PC-9 (cell line): ENCODE results near the gene ARAP3. TPM values are rescaled to one million over a fixed set of nuclear protein-coding genes. Genes with fewer than 3 reads are reported as not detected.
A peak's percentile ranks its signal among the peaks of the same experiment; 100 is the strongest.

ENCODE experiments used
- BruUV-seq: library from RNA; stranded (reverse); fragments of 400-500 nt; replicated peaks from 2 replicates; lab custom pipeline; 2021; lab: Mats Ljungman, UMichigan
- CTCF ChIA-PET: fragments of 300-600 bp; sonication (Branson Sonifier 250); formaldehyde crosslinking; loops from one replicate; lab custom pipeline; 2022; ENCODE audit warnings: antibody characterized with exemption; lab: Charles Lee
- POLR2A ChIA-PET: fragments of 300-600 bp; sonication (Branson Sonifier 250); formaldehyde crosslinking; loops from one replicate; lab custom pipeline; 2022; ENCODE audit warnings: antibody characterized with exemption; ENCODE audit not compliant: unreplicated experiment; lab: Charles Lee
- DNase-seq, 2 experiments: peaks; one replicate each; pipeline versions ENCODE4 v3.0.0 to v3.0.0-alpha.2; 2015 to 2022; ENCODE audit warnings: mixed read lengths in 1 of 2
- H2AFZ ChIP-seq: fragments of 200-600 bp; sonication (generic); 2 replicates; pipeline ENCODE4 v1.8.1; 2017; ENCODE audit warnings: antibody characterized with exemption
- H3F3A ChIP-seq: fragments of 200-600 bp; sonication (generic); 2 replicates; pipeline ENCODE4 v1.8.1; 2017; ENCODE audit warnings: antibody characterized with exemption, mild to moderate bottlenecking, low read depth; ENCODE audit not compliant: insufficient read depth
- H3K27ac ChIP-seq: fragments of 200-600 bp; sonication (generic); 2 replicates; pipeline ENCODE4 v1.6.1; 2016; ENCODE audit warnings: mixed run types
- H3K27me3 ChIP-seq: fragments of 200-600 bp; sonication (generic); 2 replicates; pipeline ENCODE4 v1.6.1; 2016; ENCODE audit warnings: low read depth, mixed run types; ENCODE audit not compliant: insufficient read depth
- H3K36me3 ChIP-seq: fragments of 200-600 bp; sonication (generic); 2 replicates; pipeline ENCODE4 v1.6.1; 2016; ENCODE audit warnings: low read depth, mixed run types
- H3K4me1 ChIP-seq: fragments of 200-600 bp; sonication (generic); replicated peaks from 2 replicates; pipeline ENCODE4 v1.6.1; 2016; ENCODE audit warnings: mixed run types; ENCODE audit not compliant: insufficient read depth
- H3K4me2 ChIP-seq: fragments of 200-600 bp; sonication (generic); 2 replicates; pipeline ENCODE4 v1.6.1; 2017; ENCODE audit warnings: mixed run types
- H3K4me3 ChIP-seq: fragments of 200-600 bp; sonication (generic); 2 replicates; pipeline ENCODE4 v1.6.1; 2016; ENCODE audit warnings: mixed run types
- H3K79me2 ChIP-seq: fragments of 200-600 bp; sonication (generic); 2 replicates; pipeline ENCODE4 v1.6.1; 2017; ENCODE audit warnings: low read depth, mixed run types
- H3K9me2 ChIP-seq: fragments of 200-600 bp; sonication (generic); 2 replicates; pipeline ENCODE4 v1.8.1; 2017; ENCODE audit warnings: mild to moderate bottlenecking; ENCODE audit not compliant: insufficient read depth
- H3K9me3 ChIP-seq: fragments of 200-600 bp; sonication (generic); 2 replicates; pipeline ENCODE4 v1.8.1; 2016; ENCODE audit warnings: low read depth; ENCODE audit not compliant: insufficient read depth
- H4K20me1 ChIP-seq: fragments of 200-600 bp; sonication (generic); 2 replicates; pipeline ENCODE4 v1.8.1; 2017; ENCODE audit not compliant: insufficient read depth
- EZH2 ChIP-seq: fragments of 200-600 bp; sonication (generic); IDR thresholded peaks from 2 replicates; pipeline ENCODE4 v1.8.0; 2017; ENCODE audit warnings: antibody characterized with exemption, low read depth
- intact Hi-C: fragments of 100-400 bp; cut with micrococcal nuclease; formaldehyde crosslinking; loops from one replicate; pipeline ENCODE4 v1.10.0; 2022; ENCODE audit not compliant: unreplicated experiment
- total RNA-seq: library from RNA; stranded (reverse); gene quantifications from 2 replicates; pipeline ENCODE4 v1.2.3, GENCODE V29; 2021
- TF ChIP-seq, protein P1 (sequence below): fragments of 200-600 bp; sonication (generic); conservative IDR thresholded peaks from 2 replicates; pipeline ENCODE4 v1.6.1; 2017; ENCODE audit warnings: mixed run types, antibody characterized with exemption, mild to moderate bottlenecking, moderate library complexity

ARAP3 gene
- total RNA-seq, 1 experiment from 2014 or later, result 28.0 TPM

DNA sequence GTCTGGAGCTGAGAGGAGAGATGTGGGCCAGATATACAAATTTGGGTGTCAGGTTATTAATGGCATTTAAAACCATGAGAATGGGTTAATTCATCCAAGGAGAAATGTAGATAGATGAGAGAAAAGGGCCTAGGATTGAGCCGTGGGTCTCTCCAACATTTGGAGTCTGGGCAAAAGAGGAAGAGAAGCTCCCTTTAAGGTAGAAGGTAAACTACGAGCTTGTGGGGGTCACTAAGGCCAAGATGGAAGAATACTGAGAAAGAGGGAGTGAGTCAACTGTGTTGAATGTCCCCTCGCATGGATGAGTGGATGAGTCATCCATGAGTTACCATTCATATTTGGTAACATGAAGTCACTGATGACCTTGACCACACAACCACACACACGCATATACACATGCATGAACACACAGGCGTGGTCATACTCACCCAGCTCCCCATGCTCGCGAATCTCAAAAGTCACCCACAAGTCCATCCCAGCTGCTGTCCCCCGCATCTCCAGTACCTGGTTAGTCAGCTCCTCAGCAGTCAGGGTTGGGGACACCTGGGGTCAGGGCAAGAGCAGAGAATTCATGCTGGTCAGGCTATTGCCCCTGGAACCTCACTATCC, 24.0 kb downstream of the ARAP3 start:
- ChIA-PET CTCF (interaction anchor here (0.7 kb wide), 1 partner anchor 94 kb away, joined by 3 read pairs; no protein-coding TSS in a partner anchor), POLR2A (interaction anchor here (0.6 kb wide), 1 partner anchor 21 kb away, joined by 3 read pairs; no protein-coding TSS in a partner anchor)
- TF ChIP-seq EZH2, result no peak
- TF ChIP-seq, protein P1, sequence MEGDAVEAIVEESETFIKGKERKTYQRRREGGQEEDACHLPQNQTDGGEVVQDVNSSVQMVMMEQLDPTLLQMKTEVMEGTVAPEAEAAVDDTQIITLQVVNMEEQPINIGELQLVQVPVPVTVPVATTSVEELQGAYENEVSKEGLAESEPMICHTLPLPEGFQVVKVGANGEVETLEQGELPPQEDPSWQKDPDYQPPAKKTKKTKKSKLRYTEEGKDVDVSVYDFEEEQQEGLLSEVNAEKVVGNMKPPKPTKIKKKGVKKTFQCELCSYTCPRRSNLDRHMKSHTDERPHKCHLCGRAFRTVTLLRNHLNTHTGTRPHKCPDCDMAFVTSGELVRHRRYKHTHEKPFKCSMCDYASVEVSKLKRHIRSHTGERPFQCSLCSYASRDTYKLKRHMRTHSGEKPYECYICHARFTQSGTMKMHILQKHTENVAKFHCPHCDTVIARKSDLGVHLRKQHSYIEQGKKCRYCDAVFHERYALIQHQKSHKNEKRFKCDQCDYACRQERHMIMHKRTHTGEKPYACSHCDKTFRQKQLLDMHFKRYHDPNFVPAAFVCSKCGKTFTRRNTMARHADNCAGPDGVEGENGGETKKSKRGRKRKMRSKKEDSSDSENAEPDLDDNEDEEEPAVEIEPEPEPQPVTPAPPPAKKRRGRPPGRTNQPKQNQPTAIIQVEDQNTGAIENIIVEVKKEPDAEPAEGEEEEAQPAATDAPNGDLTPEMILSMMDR, result no peak
- Histone ChIP-seq H3K4me1 (no peaks in the 10 kb centered on the region; the same call in 1 of the 2 replicates), H3K4me2 (no peak overlapping the region), H3K36me3 (peaks cover 10% of the 10 kb centered on the region; the same call in 1 of the 2 replicates), H2AFZ (no peak overlapping the region), H3K9me3 (no peaks in the 10 kb centered on the region), H3K27ac (no peak overlapping the region), H3K4me3 (no peak overlapping the region), H3F3A (peaks cover 6% of the 10 kb centered on the region), H3K79me2 (no peaks in the 10 kb centered on the region), H4K20me1 (no peaks in the 10 kb centered on the region), H3K9me2 (no peaks in the 10 kb centered on the region), H3K27me3 (no peaks in the 10 kb centered on the region)
- BruUV-seq, result no TSS peak
- intact Hi-C loops, result no loop called here
- peak in 1 of 2 experiments; percentile 75 for DNase-seq

DNA sequence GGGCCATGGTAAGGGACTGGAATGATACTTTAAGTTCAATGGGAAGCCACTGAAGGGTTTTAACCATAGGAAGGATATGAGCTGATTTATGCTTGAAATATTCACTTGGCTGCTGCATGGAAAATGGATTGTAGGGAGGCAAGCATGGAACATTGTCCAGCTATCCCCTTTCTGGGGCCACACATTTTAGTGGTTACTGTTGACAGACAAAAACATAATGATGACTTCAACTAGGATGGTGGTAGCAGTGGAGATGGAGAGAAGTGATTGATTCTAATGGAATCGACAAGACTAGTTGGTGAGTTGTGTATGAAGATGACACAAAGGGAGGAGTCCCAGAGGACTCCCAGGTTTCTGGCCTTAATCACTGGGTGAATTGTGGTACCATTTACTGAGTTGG, 24.6 kb downstream of the ARAP3 start:
- Histone ChIP-seq H3K36me3 (peaks cover 10% of the 10 kb centered on the region; the same call in 1 of the 2 replicates), H4K20me1 (no peaks in the 10 kb centered on the region), H3K27me3 (no peaks in the 10 kb centered on the region), H3K9me3 (no peaks in the 10 kb centered on the region), H3K4me3 (no peak overlapping the region), H3K4me2 (no peak overlapping the region), H2AFZ (no peak overlapping the region), H3K9me2 (no peaks in the 10 kb centered on the region), H3F3A (peaks cover 11% of the 10 kb centered on the region), H3K79me2 (no peaks in the 10 kb centered on the region), H3K27ac (no peak overlapping the region), H3K4me1 (no peaks in the 10 kb centered on the region; the same call in 1 of the 2 replicates)
- CTCF ChIA-PET, result interaction anchor here (0.7 kb wide), 1 partner anchor 94 kb away, joined by 3 read pairs; no protein-coding TSS in a partner anchor
- BruUV-seq, result no TSS peak
- intact Hi-C loops, result no loop called here
- no peak for DNase-seq
- POLR2A ChIA-PET, result interaction anchor here (0.6 kb wide), 1 partner anchor 20 kb away, joined by 3 read pairs; no protein-coding TSS in a partner anchor
- TF ChIP-seq EZH2, result no peak
- TF ChIP-seq, protein P1, result no peak

DNA sequence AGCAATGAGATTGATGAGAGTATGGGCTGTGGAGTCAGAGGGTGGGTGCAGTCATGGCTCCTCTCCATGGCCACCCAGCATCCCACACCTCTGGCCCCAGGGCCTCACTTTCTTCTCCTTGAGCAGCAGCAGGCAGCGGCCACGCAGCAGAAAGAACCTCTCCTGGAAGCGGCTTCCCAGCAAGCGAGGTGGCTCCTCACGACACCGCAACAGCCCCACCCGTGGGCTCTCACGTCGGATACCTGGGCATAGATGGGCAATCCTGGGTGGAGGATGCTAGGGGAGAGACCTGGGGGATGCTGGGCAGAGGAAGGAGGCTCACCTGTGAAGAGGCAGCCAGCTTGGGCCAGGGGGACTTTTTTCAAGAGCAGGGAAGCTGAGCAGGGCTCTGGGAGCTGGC, 25.6 kb downstream of the ARAP3 start:
- no peak overlapping the region for H2AFZ ChIP-seq
- no TSS peak for BruUV-seq
- TF ChIP-seq, protein P1, result no peak
- no peak for TF ChIP-seq EZH2
- no peaks in the 10 kb centered on the region for H4K20me1 ChIP-seq
- H3K27ac ChIP-seq, result no peak overlapping the region
- no peaks in the 10 kb centered on the region for H3K79me2 ChIP-seq
- no peaks in the 10 kb centered on the region for H3K9me2 ChIP-seq
- no peak overlapping the region for H3K4me3 ChIP-seq
- no peaks in the 10 kb centered on the region for H3K27me3 ChIP-seq
- CTCF ChIA-PET, result no interaction called here
- peaks cover 8% of the 10 kb centered on the region; the same call in 1 of the 2 replicates for H3K36me3 ChIP-seq
- H3K9me3 ChIP-seq, result no peaks in the 10 kb centered on the region
- POLR2A ChIA-PET, result no interaction called here
- peaks cover 7% of the 10 kb centered on the region for H3K4me1 ChIP-seq
- no peak overlapping the region for H3K4me2 ChIP-seq
- no peak for DNase-seq
- intact Hi-C loops, result no loop called here
- peaks cover 18% of the 10 kb centered on the region for H3F3A ChIP-seq
